Cardiac septum (tissue), 1 donor: ENCODE data around the gene IGFL2. TPM values are rescaled to one million over a fixed set of nuclear protein-coding genes. Genes with fewer than 3 reads are reported as not detected.
A peak's percentile ranks its signal among the peaks of the same experiment; 100 is the strongest.
"Not testable (repeated sequence)": the region's sequence is repeated elsewhere in the genome, so short reads cannot be mapped to it uniquely, and the experiment has no call there.

Experiments used
- DNase-seq: peaks from one replicate; pipeline ENCODE4 v3.0.0-alpha.2; 2020; ENCODE audit warnings: low spot score
- intact Hi-C: fragments of 100-400 bp; cut with DNase I; formaldehyde crosslinking; loops from one replicate; pipeline ENCODE4 v1.14.0; 2022
- total RNA-seq: library from RNA; stranded (reverse); fragmentation: NEBNext Ultra II Directional; extraction: Animal tissue kit (Norgen Biotek cat#: 25700); gene quantifications from one replicate; pipeline ENCODE4 v1.2.1, GENCODE V29; 2021
- donor health status: DM: no; HTN: no; CAD: no.

The IGFL2 gene
- total RNA-seq, 1 donor from 2014 or later, result not detected

DNA sequence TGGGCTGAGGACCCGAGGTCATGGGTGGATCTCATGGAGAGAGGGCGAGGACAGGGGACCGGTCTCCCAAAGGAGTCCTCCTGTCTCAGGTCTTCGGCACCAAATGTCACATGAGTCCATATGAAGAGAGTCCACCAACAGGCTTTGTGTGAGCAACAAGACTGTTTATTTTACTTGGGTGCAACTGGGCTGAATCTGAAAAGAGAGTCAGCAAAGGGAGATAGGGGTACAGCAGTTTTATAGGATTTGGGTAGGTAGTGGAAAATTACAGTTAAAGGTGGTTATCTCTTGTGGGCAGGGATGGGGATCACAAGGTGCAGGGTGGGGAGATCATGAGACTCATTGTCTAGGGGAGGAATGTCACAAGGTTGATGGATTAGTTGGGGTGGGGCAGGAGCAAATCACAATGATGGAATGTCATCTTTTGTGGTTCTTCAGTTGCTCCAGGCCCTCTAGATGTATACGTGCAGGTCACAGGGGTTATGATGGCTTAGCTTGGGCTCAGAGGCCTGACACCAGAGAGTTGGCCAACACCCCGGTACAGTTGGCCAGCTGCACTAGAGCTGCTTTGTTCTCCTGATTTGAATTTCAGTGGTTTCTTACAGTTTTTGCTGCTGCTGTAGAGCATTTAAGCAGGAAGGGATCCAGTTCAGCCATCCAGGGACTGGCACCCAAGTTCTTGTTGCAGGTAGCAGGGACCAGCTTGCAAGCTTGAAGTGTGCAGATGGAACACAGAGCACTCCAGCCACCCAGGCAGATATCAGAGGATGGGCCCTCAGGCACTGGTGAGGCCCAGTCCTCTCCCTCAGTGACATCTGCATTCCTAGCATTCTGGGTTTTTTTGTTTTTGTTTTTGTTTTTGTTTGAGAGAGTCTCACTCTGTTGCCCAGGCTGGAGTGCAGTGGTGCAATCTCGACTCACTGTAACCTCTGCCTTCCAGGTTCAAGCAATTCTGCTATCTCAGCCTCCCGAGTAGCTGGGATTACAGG is 55.1 kb downstream of the IGFL2 start:
- DNase-seq, result peak; percentile 53
- intact Hi-C loops, result no loop called here

DNA sequence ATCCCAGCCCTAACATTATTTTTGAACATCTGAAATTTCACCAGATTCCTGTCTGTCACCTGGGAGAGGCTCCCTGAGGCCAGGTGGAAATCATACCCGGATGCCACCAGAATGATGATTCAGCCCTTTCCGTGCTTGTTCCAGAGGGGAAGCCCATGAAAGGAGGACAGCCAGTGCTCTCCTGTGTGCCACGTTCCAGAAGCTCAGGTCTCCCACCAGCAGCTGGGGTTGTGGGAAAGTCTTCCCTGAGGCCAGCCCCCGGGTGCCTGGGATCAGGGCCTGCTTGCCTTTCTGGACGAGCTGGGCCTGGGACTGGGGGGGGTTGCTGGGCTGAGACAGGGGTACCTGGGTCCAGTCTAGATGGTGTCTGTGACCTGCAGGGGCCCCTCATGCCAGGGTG is 56.0 kb downstream of the IGFL2 start:
- DNase-seq, result peak; percentile 53

DNA sequence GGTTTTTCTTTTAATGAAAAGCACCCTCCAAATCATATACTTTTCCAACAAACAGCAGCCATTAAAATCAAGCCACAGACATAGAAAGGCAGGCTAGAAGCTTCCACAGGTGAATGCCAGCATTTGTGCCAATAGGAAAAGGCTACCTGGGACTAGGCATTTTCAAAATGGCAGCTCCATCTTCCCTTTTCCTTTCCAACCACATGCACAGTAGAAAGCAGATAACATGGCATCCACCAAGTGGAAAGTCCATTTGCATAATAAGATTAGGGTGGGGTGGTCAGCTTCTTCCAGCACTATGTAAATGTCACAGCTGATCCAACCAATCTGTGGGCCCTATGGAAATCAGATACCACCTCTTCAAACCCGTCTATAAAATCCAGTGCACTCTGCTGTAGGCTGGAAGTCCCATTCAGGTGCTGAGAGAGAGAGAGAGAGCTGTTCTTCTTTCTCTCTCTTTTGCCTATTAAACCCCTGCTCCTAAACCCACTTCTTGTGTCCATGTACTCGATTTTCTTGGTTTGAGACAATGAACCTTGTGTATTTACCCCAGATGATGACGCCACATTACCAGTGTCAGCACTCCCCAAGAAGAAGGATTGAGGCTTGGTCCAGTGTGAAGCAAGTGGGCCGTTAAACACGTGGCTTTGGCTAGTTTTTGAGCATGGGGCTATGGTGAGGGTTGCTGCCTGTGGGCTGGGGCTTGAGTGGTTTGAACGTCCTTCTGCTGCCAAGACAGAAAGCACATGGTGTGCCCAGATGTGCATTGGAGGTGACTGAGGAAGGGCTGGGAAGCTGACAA is 57.3 kb downstream of the IGFL2 start:
- no peak for DNase-seq
- intact Hi-C loops, result no loop called here

More for the DNA sequence above, 56.0 kb downstream of the IGFL2 start:
- intact Hi-C loops, result no loop called here

DNA sequence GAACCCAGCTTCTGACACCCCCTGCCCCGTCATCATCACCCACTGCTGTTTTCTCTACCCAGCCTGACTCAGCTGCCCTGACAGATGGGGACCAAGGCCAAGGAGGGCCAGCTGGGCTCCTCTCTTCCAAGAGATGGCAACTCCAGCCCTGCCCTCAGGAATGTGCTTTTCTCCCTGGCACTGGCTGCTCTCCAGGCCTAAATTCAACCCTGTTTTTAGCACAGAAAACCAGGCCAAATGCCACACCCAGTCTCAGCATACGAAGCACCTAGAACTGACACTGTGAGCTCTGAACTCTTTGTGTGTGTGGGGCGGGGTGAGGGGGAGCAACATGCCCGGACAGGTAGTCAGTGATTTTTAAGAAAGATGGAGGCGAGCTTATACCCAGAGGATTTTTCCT is 58.1 kb downstream of the IGFL2 start:
- peak; percentile 77 for DNase-seq
- intact Hi-C loops, result no loop called here

DNA sequence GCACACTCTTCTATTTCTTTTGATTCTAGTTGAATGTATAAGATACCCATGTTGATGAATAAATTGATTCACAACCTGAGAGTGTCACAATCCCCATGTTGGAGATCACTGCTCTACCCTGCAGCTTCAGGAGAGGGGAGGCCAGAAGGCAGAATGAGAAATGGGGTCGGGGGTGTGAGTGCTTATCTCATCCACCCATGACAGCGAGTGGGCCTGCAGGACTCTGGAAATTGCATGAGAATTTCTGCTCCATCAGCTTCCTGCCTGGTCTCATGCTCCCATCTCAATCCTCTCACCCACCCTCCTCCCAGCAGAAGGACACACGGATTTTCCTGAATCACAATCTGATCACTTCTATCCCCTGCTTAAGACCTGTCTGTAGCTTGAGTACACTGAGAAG is 58.6 kb downstream of the IGFL2 start:
- intact Hi-C loops, result no loop called here
- DNase-seq, result no peak

DNA sequence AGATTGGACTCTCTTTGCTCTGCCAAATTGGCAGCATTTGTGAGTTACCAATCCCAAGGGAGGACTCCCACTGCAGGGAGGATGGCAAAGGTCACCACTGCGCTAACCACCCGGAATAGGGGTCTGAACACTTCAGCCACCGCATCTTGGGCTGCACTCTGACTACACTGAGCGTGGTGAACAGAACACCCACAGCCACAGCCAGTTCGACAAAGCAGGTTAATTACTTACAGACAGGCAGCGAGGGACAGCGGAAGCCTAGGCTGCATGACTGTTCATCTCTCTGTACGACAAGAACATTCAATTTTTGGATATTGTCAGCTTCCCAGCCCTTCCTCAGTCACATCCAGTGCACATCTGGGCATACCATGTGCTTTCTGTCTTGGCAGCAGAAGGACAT is 59.8 kb downstream of the IGFL2 start:
- intact Hi-C loops, result not testable (repeated sequence)

DNA sequence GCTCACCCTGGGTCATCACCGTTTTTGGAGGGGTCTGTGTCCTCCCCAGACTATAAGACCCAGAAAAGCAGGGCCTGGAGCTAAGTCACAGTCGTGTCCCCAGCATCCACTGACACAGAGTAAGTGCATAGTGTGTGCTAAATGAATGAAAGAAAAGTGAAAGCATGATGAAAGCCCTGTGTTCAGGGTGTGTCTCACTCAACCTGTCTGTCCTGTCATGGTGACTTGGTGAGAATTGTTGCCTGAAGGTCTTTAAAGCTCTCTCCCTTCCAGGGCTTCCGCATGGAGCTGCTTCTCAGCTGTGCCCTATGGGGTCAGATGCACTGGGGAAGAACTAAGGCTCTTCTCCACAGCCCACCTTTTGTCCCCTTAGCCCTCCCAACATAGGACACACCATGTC is 61.0 kb downstream of the IGFL2 start:
- DNase-seq, result no peak
- intact Hi-C loops, result no loop called here

More for the DNA sequence above, 59.8 kb downstream of the IGFL2 start:
- not testable (repeated sequence) for DNase-seq

DNA sequence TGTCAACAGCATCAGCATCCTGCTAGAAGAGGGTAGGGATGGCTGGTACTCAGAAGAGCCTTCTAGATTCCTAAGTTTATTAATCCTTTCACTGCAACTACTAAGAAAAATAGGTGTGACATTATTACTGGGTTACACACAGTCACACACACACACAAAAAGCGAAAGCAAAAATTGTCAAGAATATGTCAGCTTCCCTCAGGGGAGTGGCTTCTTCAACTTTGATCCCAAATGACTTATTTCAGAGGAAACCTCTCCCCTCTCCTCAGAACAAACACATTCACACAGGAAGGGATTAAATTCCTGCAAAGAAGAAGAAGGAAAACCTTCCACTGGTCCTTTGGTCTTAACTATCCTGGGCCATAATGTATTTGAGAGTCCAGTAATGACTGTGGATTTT is 61.4 kb downstream of the IGFL2 start:
- intact Hi-C loops, result no loop called here
- no peak for DNase-seq

DNA sequence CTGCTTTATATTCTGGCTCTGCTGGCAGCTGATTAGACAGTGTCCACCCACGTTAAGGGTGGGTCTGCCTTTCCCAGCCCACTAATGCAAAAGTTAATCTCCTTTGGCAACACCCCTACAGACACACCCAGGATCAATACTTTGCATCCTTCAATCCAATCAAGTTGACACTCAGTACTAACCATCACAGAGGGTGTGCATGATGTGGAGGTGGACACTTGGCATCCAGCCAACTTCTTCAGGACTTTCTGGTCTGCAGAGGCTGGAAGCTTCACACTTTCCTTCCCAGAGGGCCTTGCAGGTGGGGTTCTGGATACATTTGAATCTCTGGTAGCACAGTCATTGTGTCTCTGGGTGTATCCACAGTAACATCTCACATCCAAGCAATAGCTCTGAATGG is 62.6 kb downstream of the IGFL2 start:
- intact Hi-C loops, result no loop called here
- no peak for DNase-seq

Other genes starting within 250 kb of the IGFL2 start
- 10.3 TPM for gene MYPOP, start 245.6 kb upstream of the IGFL2 start, total RNA-seq
- not detected for gene NANOS2, start 233.5 kb upstream of the IGFL2 start, total RNA-seq
- 5.9 TPM for gene NOVA2, start 174.4 kb upstream of the IGFL2 start, total RNA-seq
- gene CCDC61, start 152.8 kb upstream of the IGFL2 start, total RNA-seq, result 10.4 TPM
- gene PGLYRP1, start 125.2 kb upstream of the IGFL2 start, total RNA-seq, result 0.59 TPM
- not detected for gene IGFL4, start 107.2 kb upstream of the IGFL2 start, total RNA-seq
- not detected for gene IGFL3, start 23.6 kb upstream of the IGFL2 start, total RNA-seq
- gene IGFL1, start 81.5 kb downstream of the IGFL2 start, total RNA-seq, result not detected
- gene HIF3A, start 148.8 kb downstream of the IGFL2 start, total RNA-seq, result 49.2 TPM
- 82.8 TPM for gene PPP5C, start 198.8 kb downstream of the IGFL2 start, total RNA-seq